GM12873 (cell line): Measurements from ENCODE around the gene EPO.

Source experiments
- CTCF ChIP-seq: IDR thresholded peaks from 2 replicates; pipeline ENCODE4 v1.5.1; 2012; ENCODE audit warnings: low read depth, mild to moderate bottlenecking, moderate library complexity, low read length, control low read depth; ENCODE audit not compliant: insufficient read depth; ENCODE audit errors: missing control alignments

EPO gene

DNA sequence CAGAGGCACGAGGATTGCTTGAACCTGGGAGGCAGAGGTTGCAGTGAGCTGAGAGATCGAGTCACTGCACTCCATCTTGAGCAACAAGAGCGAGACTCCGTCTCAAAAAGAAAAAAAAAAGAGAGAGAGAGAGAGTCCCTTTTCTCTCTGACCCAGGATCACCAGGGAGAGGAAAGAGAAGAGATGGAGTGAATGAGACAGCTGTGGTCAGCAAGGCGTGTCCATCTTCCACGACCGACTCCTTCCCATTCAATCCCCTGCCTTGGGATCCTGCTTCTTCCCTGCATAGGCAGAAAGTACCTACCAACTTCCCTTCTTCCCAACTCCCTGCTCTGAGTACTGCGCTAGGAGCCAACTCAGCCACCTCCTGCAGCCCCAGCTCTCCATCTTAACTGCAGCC, 7.9 kb downstream of the EPO start:
- TF ChIP-seq CTCF, result no peak

DNA sequence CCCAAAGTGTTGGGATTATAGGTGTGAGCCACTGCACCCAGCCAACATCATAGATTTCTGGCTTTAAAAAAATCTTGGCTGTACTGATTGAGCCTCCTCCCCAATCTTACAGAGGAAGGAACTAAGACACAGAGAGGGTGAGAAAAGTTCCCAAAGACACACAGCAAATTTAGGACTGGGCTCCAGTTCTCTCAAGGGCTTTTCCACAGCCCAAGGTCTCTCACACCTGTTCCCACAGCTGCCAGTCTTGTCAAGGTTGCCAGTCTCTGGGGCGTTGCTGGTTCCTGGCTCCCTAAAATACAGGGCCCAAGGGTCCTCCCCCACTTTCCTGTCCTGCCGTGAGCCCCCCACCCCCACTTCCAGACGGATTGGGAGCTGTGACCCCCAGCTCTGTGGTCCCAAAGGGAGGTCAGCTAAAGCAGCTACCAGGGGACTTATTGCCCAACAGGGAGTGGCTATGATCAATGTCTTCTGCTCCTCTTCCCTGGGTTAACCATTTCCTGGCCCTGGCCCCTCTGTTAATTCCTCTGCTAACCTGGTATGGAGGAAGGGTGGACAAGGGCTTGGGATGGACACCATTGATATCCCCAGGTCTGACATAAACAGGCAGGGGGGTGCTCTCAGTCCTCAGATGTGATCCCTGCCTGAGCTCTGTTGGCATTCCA, 10.0 kb downstream of the EPO start:
- TF ChIP-seq CTCF, result no peak

GRCh38 chr7:100731937-100732636, 11.8 kb downstream of the EPO start:
- no peak for TF ChIP-seq CTCF

DNA sequence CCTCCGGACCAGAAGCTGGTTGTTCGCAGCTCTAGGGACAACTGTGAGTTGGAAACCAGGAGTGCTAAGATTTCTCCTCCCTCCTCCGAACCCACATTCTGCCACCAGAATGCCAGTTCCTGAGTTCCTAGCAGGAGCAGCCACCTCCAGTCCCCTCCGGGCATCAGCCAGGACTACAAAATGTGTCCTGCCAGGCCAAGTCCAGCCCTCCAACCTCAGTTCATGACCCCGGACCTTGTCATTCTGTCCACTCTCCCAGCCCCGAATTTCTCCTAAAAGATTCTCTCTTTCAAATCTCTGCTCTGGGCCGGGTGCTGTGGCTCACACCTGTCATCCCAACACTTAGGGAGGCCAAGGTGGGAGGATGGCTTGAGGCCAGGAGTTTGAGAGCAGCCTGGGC, 15.5 kb downstream of the EPO start:
- no peak for TF ChIP-seq CTCF

DNA sequence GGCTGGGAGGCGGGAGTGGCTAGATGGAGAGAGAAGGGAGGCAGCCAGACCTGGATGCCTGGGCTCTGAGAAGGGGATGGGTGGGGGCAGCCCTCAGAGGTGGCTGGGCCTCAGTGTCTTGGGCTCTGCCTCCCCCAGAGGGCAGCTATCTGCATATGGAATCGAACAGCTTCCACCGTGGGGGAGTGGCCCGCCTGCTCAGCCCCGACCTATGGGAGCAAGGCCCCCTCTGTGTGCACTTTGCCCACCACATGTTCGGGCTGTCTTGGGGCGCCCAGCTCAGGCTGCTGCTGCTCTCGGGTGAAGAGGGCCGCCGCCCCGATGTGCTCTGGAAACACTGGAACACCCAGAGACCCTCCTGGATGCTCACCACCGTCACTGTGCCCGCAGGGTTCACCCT, 16.4 kb downstream of the EPO start:
- TF ChIP-seq CTCF, result no peak

- TF ChIP-seq CTCF, result no peak
Measured at GRCh38 chr7:100739934-100740333, 19.7 kb downstream of the EPO start.

DNA sequence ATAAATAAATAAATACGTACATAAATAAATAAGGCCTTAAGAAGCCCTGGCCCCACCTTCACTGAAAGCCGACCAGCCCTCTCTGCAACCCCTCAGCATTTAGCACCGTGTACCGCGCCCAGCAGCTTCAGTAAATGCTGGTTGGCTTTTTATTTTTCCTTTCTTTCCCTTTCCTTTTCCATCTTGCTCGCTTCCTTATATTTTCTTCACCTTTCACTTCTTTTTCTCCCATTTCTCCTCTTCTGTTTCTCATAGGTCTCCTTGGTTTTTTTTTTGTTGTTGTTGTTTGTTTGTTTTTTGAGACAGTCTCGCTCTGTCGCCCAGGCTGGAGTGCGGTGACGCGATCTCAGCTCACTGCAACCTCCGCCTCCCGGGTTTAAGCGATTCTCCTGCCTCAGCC, 24.3 kb downstream of the EPO start:
- TF ChIP-seq CTCF, result no peak
